Heart left ventricle (tissue), 13 donors: ENCODE measurements around the gene RELCH.

ENCODE experiments used
- CTCF ChIP-seq, 12 donors: fragments of 200-600 bp; sonication (generic) in 4 of 12; IDR thresholded peaks; one replicate each; pipeline versions ENCODE4 v1.5.0 to v1.8.0; 2018 to 2022; ENCODE audit warnings: antibody characterized with exemption in 12 of 12, mild to moderate bottlenecking in 5 of 12
- POLR2A ChIP-seq, 2 donors: fragments of 450-650 bp; IDR thresholded peaks; one replicate each; pipeline ENCODE4 v1.6.1; 2017; ENCODE audit warnings: antibody characterized with exemption in 2 of 2, mild to moderate bottlenecking in 2 of 2, moderate library complexity in 2 of 2
- donor health status: ischemic (EF 13 %, LVEDD 7.1; RV severe dilation, severe dysfunction).
- donor health status: DM: no; HTN: yes; CAD: no.
- donor health status: DM: no; HTN: no; CAD: no.
- donor health status: ischemic (EF 25% LVEDD 6.9; RV normal size, moderate dysfunction).
- donor health status: ischemic (EF 25% LVEDD 5.7; RV mildly dilated, moderate dysfunction).
- donor health status: ischemic (EF 35%, LVEDD 5.7; RV mildly dilated, moderate dysfunction).
- donor health status: nonischemic (EF 11% LVEDD 7.7; RV severe dilation, severe dysfunction).
- donor health status: DM: yes; HTN: yes; CAD: no.
- donor health status: PGD.
- donor health status: ischemic (EF 29% LVEDD 5.4; RV normal size, mild dysfunction).
- donor health status: nonischemic (EF 23%, LVEDD 6.1; RV moderate dilation, normal function).

- TF ChIP-seq POLR2A (IDR thresholded peaks at IDR 0.05) (no peak), CTCF (IDR thresholded peaks at IDR 0.05) (no peak)
Observed at GRCh38 chr18:62175521-62175920, 11.5 kb upstream of the RELCH start.
